ENCODE measurements around the gene POLQ.
"Not testable (repeated sequence)": the region's sequence is repeated elsewhere in the genome, so short reads cannot be mapped to it uniquely, and the experiment has no call there.

The POLQ gene

GRCh38 chr3:121545574-121546455, at the start of gene POLQ:
TSS of gene POLQ (minus strand) at chr3:121545988. CDS start at chr3:121545877, 111 bp downstream.
- DNase-seq, result peak; percentile 97

DNA sequence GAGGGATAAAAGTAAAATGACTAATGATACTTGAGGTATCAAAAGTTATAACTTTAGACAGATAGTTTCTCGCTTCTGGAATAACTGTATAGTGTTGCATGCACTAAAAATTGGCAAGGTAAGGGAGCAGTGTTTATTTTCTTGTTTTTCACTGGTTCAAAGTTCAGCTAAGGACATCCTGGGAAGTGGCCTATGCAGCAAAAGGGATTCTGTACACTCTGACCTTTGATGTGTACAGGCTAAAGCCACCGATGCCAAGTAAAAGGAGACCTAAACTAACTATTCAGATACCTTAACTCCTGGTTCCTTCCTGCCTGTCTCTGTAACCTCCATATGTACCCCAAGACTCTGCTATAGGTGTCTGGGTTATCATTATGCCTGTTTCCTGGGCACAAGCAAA, 49.1 kb upstream of the POLQ start:
- no peak for DNase-seq

DNA sequence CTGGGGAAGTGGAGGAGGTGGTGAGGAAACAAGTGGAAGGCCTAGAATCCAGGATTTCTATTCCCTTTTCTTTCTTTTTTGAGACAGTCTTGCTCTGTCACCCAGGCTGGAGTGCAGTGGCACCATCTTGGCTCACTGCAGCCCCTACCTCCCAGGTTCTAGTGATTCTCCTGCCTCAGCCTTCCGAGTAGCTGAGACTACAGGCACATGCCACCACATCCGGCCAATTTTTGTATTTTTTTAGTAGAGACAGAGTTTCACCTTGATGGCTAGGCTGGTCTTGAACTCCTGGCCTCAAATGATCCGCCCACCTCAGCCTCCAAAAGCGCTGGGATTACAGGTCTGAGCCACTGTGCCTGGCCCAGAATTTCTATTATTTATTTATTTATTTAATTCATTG, 48.0 kb upstream of the POLQ start:
- not testable (repeated sequence) for DNase-seq

GRCh38 chr3:121592856-121593702, 47.3 kb upstream of the POLQ start, which contains the start of gene FBXO40:
TSS of gene FBXO40 (plus strand) at chr3:121593379. CDS start at chr3:121620576, 27,197 bp downstream.
- DNase-seq, result peak; percentile 84

- no peak for DNase-seq
Observed at GRCh38 chr3:121584418-121584817, 38.6 kb upstream of the POLQ start.

GRCh38 chr3:121581691-121582090, 35.9 kb upstream of the POLQ start:
- DNase-seq, result no peak

GRCh38 chr3:121574449-121574848, 28.7 kb upstream of the POLQ start:
- DNase-seq, result peak; percentile 93

DNA sequence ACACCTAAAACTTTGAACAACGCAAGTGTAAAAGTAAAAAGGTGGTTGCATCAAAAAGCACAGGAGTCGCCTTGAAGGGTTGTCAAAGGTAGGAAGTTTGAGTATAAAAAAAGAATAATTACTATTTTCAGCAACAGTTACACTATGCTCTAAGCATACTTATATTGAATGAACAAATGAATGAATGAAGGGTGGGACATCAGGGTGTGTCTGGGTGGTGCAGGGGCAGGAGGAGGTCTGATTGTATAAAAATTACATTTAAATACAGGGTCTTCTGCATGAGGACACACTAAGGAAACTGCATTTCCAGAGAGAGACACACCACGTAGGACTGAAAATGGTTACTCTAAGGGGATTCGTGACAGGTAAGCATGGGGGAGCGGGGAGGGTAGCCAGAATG, 21.9 kb upstream of the POLQ start, which contains the start of gene ARGFX:
TSS of gene ARGFX (plus strand) at position 301 of the 400 bp plus-strand sequence. CDS start 2,765 bp downstream, outside the sequence.
- DNase-seq, result no peak

DNA sequence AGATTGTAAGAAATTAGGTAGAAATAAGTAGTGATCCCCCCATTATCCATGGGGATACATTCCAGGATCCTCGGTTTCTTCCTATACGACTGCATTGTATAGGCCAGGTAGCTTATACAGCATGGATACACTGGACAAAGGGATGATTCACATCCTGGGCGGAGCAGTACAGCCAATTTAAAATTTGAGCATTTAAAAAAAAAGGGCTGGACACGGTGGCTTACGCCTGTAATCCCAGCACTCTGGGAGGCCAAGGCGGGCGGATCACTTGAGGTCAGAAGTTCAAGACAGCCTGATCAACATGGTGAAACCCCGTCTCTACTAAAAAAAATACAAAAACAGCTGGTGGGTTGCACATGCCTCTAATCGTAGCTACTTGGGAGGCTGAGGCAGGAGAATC, 21.0 kb upstream of the POLQ start:
- no peak for DNase-seq

DNA sequence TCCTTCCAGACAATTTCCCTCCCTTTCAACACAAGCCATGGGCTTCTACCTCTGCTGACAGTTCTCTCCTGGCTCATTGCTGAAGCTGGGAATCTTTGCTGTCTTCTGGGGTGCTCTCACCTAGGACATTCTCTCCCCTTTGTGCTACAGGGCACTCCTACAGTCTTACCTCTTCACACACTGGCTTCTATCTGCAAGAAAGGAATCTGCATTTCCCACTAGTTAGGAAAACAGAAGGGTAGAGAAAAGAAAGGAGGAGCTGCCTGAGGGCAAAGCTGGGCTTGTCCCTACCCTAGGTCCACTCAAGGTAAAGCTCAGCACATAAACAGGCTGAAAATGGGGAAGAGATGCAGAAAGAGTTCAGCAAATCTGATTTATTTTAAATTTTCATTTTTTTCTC, 16.4 kb upstream of the POLQ start:
- no peak for DNase-seq

- DNase-seq, result no peak
Observed at GRCh38 chr3:121557426-121557934, 11.7 kb upstream of the POLQ start.

DNA sequence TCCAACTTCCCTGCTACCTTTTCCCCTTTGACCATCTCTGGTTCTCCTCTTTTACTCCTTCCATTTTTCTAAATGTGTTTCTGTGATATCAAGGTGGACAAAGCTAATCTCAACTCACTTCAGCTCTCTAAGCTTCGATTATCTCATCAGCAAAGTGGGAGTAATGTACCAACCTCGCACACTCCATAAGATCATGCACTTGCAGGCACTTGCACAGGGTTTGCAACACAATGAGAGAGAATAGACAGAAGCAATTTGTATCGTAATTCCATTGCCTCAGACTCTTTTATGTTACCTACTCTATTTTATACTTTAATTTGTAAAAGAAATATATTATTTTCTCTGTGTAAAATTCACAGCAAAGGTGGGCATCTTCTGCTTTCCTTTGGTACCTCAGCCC, 7.0 kb upstream of the POLQ start:
- DNase-seq, result no peak

- DNase-seq, result peak; percentile 16
Observed at GRCh38 chr3:121552379-121552778, 6.6 kb upstream of the POLQ start.

DNA sequence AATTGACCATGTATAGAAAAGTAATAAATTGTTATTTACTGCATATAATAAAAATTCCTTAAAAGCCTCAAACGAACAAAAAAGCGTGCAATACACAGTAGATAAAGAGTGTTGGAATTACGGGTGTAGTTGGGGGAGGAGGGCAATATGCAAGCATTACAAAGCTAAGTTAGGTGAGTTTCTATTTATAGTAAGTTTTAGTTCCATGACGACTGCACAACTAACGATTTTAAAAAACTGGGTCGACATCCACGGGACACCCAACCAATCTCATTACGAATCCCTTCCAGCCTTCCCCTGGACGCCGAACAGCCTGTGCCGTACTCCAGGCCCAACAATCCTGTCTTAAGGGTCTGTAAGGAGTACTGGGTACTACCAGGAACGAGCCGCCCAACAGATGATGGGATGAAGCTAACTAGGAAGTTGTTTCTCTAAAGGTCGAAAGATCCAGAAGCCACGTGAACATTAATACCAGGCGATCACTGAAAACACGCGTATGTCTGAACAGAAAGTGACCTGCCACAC, 677 bp downstream of the POLQ start:
- peak; percentile 59 for DNase-seq

DNA sequence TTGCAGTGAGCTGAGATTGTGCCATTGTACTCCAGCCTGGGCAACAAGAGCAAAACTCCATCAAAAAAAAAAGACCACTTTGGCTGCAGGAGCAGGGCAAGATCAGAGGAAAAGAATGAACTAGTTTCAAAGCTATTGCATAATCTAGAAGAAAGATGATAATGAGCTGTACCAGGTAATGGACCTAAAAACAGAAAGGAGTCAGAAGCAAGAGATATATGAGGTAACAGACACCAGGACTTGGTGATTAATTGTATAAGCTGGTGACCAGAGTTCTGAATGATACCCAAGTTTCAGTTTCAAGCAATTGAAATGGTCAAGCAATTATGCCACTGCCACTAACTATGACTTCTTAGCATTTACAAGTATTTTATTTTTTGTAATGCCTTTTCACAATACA, 2.9 kb downstream of the POLQ start:
- no peak for DNase-seq

DNA sequence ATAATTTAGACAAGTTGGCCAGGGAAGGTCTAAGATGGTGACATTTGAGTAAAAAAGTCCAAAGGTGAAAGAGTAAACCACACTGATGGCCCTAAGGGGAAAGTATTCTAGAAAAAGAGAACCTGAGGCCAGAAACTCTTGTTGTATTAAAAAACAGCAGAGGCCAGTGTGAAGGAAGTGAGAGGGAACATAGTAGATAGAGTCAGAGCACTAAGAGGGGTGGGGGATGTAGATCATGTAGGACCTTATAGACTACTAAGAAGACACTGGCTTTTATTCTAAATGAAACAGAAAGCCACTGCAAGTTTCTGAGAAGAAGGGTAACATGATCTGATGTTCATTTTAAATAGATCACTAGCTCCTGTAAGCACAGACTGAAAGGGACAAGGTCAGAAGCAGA, 14.5 kb downstream of the POLQ start:
- DNase-seq, result no peak

- DNase-seq, result peak; percentile 2
Observed at GRCh38 chr3:121529308-121529707, 16.5 kb downstream of the POLQ start.

GRCh38 chr3:121520510-121520909, 25.3 kb downstream of the POLQ start:
- no peak for DNase-seq

DNA sequence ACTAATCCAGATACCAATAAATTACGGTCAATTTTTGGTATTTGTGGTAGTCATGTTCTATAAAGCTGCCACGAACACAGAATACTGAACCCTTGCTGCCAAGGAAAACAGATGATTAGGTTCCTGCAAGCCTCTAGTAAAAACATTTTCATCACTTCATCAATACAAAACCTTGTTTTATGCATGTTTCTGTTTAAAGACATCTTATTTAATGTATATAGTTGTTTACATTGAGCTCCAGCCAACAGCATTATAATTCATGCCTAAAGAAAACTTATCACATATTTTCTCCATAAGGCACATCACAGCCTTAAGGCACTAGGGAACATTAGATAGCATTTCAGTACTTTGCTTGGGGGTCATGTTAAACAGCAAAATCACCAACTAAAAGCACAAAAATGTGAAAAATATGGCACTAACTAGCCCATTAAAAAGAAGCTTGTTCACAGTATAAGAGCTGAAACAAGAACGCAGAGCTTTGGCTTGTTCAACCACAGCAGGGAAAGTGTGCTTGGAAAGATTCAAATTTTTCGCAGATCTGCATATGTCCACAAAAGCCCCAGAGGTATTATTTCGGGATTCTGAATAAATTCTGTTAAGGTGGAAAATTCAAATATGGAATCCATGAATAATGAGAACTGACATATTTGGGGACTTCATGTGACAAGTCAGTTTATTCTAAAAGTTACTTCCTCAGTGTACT, 27.7 kb downstream of the POLQ start:
- DNase-seq, result no peak

DNA sequence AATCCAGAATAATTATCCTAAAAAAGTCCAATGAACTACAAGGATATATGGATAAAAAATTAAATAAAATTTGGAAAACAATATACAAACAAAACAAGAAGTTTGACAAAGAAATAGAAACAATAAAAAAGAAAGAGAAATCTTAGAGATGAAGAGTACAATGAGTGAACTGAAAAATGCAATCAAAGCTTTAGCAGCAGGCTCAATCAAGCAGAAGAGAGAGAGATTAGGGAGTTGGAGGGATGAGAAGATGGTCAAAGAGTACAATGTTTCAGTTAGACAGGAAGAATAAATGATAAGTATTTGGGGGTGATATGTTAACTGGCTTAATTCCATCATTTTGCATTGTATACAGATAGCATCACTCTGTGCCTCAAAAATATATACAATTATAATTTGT, 29.9 kb downstream of the POLQ start:
- no peak for DNase-seq

DNA sequence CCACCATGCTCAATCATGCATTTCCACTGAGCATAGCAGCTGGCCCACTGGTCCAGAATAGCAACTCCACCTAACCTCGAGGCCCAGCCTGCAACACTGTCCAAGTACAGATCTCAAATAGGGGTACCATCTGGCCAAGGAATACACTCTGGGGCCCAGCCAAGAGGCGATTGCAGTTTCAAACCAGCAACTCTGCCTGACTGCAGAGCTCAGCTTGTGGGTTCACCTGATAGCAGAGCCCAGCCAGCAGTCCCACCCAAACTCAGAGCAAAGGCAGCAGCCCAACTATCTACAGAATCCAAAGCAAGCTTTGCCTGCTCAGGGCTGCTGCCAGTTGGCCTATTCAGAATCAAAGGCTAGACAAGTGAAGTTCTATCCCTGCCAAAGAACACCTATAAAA, 30.5 kb downstream of the POLQ start:
- DNase-seq, result no peak

DNA sequence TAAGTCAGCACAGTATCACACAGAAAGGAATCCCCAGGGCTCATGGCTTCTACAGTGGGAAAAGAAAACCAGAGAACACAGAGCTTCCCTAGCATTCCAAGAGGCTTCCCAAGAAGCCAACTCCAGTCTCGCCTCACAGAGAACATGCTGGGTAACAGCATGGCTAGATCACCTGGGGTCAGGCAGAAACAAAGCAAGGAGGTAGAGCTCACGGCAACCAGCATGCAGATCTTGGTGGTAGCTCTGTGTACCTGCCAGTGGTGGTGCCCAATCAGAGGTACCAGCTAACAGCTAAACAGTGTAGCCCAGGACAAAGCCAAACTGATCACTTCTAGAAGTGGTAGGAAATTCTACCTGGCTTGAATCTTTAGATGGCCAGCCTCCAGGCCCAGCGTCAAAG, 31.3 kb downstream of the POLQ start:
- DNase-seq, result no peak

- DNase-seq, result no peak
Observed at GRCh38 chr3:121508389-121508788, 37.4 kb downstream of the POLQ start.

Measured in DMS53 (cell line).